Kidney (tissue), 14 donors: Measurements from ENCODE around the gene RHAG. TPM values are rescaled to one million over a fixed set of nuclear protein-coding genes. Genes with fewer than 3 reads are reported as not detected.

Source experiments
- DNase-seq, 5 donors: peaks; one replicate each; pipeline ENCODE4 v3.0.0-alpha.2; 2013 to 2020
- FAIRE-seq: peaks from 2 replicates; lab custom pipeline; 2012; peaks lifted over from hg19 to GRCh38; lab: Jason Lieb, UNC
- H3K27ac ChIP-seq, 2 donors: one replicate each; pipeline ENCODE4 v1.7.0; 2013; ENCODE audit warnings: low read depth in 2 of 2, low read length in 2 of 2, inconsistent platforms in 1 of 2
- H3K27me3 ChIP-seq: one replicate; pipeline ENCODE4 v1.7.1; 2013; ENCODE audit warnings: low read length, inconsistent platforms; ENCODE audit not compliant: control insufficient read depth, insufficient read depth
- H3K36me3 ChIP-seq, 3 donors: one replicate each; pipeline versions ENCODE4 v1.7.0 to v1.7.1; 2013; ENCODE audit warnings: low read length in 3 of 3, control low read depth in 1 of 3, inconsistent platforms in 1 of 3; ENCODE audit not compliant: insufficient read depth in 3 of 3, control insufficient read depth in 2 of 3
- H3K4me1 ChIP-seq, 3 donors: one replicate each; pipeline versions ENCODE4 v1.7.0 to v1.7.1; 2013; ENCODE audit warnings: low read length in 3 of 3, inconsistent platforms in 1 of 3, low read depth in 1 of 3; ENCODE audit not compliant: control insufficient read depth in 2 of 3, insufficient read depth in 2 of 3
- H3K4me3 ChIP-seq, 3 donors: one replicate each; pipeline versions ENCODE4 v1.7.0 to v1.8.1; 2013; ENCODE audit warnings: low read length in 3 of 3, control low read depth in 1 of 3, inconsistent platforms in 1 of 3
- H3K9ac ChIP-seq, 3 donors: one replicate each; pipeline versions ENCODE4 v1.7.0 to v1.7.1; 2013; ENCODE audit warnings: low read length in 3 of 3, control low read depth in 1 of 3, inconsistent platforms in 1 of 3
- H3K9me3 ChIP-seq, 3 donors: one replicate each; pipeline versions ENCODE4 v1.7.0 to v1.7.1; 2013; ENCODE audit warnings: low read length in 3 of 3, control low read depth in 1 of 3, inconsistent platforms in 1 of 3; ENCODE audit not compliant: control insufficient read depth in 2 of 3, insufficient read depth in 1 of 3
- intact Hi-C: fragments of 100-400 bp; cut with DNase I; formaldehyde crosslinking; loops from one replicate; pipeline ENCODE4 v1.11.1; 2022
- polyA plus RNA-seq: library from polyadenylated mRNA; stranded (reverse); fragments of 350-450 nt; fragmentation: Illumina TruSeq; extraction: RNeasy Lipid Tissue Mini Kit (QIAGEN cat#74804); gene quantifications from one replicate; pipeline ENCODE4 v1.2.3, GENCODE V29; 2014; ENCODE audit warnings: low read depth, low replicate concordance; ENCODE audit not compliant: insufficient read depth
- total RNA-seq: library from RNA; stranded (reverse); fragmentation: NEBNext Ultra II Directional; extraction: Animal tissue kit (Norgen Biotek cat#: 25700); gene quantifications from one replicate; pipeline ENCODE4 v1.2.1, GENCODE V29; 2021
- TF ChIP-seq, protein P1 (sequence below): IDR thresholded peaks from 3 replicates; pipeline ENCODE4 v1.5.1; 2012; ENCODE audit warnings: mild to moderate bottlenecking, moderate library complexity, borderline replicate concordance; ENCODE audit not compliant: insufficient read depth; ENCODE audit errors: extremely low read depth
- donor health status: control.
- donor health status: control.
- donor health status: control.
- donor health status: control.
- donor health status: control.
- donor health status: DM: yes; HTN: yes; CAD: no.
- donor health status: Normal renal cell carcinoma (clear cell type).

The RHAG gene
- total and polyA plus RNA-seq, 2 donors from 2014 or later, result not detected

DNA sequence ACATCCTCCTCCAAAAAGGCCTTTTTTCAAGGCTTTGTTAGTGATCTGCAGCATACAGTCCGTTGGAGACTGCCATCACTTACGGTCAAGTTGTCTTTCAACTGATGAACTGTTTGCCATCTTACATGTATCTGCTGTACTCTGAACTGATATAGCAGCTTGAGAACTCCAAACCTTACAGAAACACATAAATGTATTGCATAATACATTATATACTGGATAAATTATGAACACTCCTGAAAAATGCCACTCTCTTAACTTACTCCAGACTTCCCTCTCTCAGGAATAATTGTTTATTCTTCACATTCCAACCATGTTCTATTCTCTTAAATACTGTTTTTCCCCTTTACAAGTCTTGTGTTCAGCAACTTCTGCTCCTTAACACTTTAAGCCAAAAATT is 14.6 kb upstream of the RHAG start:
- Histone ChIP-seq H3K9ac (no peak overlapping the region), H3K27me3 (no peaks in the 10 kb centered on the region), H3K4me3 (no peak overlapping the region), H3K36me3 (no peaks in the 10 kb centered on the region), H3K4me1 (no peaks in the 10 kb centered on the region), H3K27ac (no peak overlapping the region), H3K9me3 (no peaks in the 10 kb centered on the region)
- intact Hi-C loops, result no loop called here
- DNase-seq (no peak), FAIRE-seq (no peak)
- TF ChIP-seq, protein P1, sequence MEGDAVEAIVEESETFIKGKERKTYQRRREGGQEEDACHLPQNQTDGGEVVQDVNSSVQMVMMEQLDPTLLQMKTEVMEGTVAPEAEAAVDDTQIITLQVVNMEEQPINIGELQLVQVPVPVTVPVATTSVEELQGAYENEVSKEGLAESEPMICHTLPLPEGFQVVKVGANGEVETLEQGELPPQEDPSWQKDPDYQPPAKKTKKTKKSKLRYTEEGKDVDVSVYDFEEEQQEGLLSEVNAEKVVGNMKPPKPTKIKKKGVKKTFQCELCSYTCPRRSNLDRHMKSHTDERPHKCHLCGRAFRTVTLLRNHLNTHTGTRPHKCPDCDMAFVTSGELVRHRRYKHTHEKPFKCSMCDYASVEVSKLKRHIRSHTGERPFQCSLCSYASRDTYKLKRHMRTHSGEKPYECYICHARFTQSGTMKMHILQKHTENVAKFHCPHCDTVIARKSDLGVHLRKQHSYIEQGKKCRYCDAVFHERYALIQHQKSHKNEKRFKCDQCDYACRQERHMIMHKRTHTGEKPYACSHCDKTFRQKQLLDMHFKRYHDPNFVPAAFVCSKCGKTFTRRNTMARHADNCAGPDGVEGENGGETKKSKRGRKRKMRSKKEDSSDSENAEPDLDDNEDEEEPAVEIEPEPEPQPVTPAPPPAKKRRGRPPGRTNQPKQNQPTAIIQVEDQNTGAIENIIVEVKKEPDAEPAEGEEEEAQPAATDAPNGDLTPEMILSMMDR, result no peak

DNA sequence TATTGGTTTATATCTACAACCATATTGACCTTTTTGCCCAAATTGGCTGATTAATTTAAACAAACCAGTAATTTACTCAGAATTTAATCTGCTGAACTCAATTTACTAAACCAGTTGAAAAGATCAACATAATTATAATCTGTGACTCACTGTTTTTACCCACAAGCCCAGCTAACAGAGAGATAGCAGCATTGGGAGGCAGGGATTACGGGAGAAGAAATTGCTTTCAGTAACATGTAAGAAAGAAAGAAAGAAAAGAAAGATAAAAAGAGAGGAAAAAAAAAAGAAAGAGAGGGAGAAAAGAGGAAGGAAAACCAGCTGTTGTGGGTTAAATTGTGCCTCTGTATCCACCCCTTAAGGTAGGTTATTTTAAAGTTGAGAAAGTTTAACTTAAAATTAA is 13.3 kb upstream of the RHAG start:
- H3K4me3 ChIP-seq, result no peak overlapping the region
- TF ChIP-seq, protein P1, result no peak
- no peaks in the 10 kb centered on the region for H3K9me3 ChIP-seq
- no peak overlapping the region for H3K27ac ChIP-seq
- no peak overlapping the region for H3K9ac ChIP-seq
- no peaks in the 10 kb centered on the region for H3K27me3 ChIP-seq
- DNase-seq (no peak), FAIRE-seq (no peak)
- H3K36me3 ChIP-seq, result no peaks in the 10 kb centered on the region
- intact Hi-C loops, result no loop called here
- no peaks in the 10 kb centered on the region for H3K4me1 ChIP-seq

GRCh38 chr6:49648036-49648435 is 11.4 kb upstream of the RHAG start:
- no peak for DNase-seq
- no peaks in the 10 kb centered on the region for H3K9me3 ChIP-seq
- no peaks in the 10 kb centered on the region for H3K4me1 ChIP-seq
- TF ChIP-seq, protein P1, result no peak
- intact Hi-C loops, result no loop called here
- H3K36me3 ChIP-seq, result no peaks in the 10 kb centered on the region
- no peak for FAIRE-seq
- no peak overlapping the region for H3K4me3 ChIP-seq
- no peak overlapping the region for H3K27ac ChIP-seq
- H3K9ac ChIP-seq, result no peak overlapping the region
- H3K27me3 ChIP-seq, result no peaks in the 10 kb centered on the region

- H3K4me1 ChIP-seq, result no peaks in the 10 kb centered on the region
- H3K9me3 ChIP-seq, result no peaks in the 10 kb centered on the region
- no peaks in the 10 kb centered on the region for H3K27me3 ChIP-seq
- DNase-seq, result no peak
- TF ChIP-seq, protein P1, result no peak
- H3K27ac ChIP-seq, result no peak overlapping the region
- FAIRE-seq, result no peak
- intact Hi-C loops, result no loop called here
- no peak overlapping the region for H3K9ac ChIP-seq
- no peak overlapping the region for H3K4me3 ChIP-seq
- no peaks in the 10 kb centered on the region for H3K36me3 ChIP-seq
Observed at GRCh38 chr6:49647476-49647875, 10.8 kb upstream of the RHAG start.
